Fibroblast of mammary gland (primary cell): ENCODE results near the gene LRRC74A.

Experiments used
- DNase-seq: peaks from one replicate; pipeline ENCODE4 v3.0.0-alpha.2; 2010; ENCODE audit warnings: low read depth
- H3K4me3 ChIP-seq: 2 replicates; pipeline ENCODE4 v1.5.1; 2011; ENCODE audit warnings: low read depth, mild to moderate bottlenecking, low read length, moderate library complexity; ENCODE audit not compliant: control insufficient read depth
- CTCF ChIP-seq: conservative IDR thresholded peaks from 2 replicates; pipeline ENCODE4 v1.5.1; 2011; ENCODE audit warnings: low read depth, low read length, inconsistent platforms; ENCODE audit not compliant: control insufficient read depth, insufficient read depth

Gene LRRC74A

GRCh38 chr14:76830556-76830955, 4.3 kb downstream of the LRRC74A start:
- TF ChIP-seq CTCF, result no peak

DNA sequence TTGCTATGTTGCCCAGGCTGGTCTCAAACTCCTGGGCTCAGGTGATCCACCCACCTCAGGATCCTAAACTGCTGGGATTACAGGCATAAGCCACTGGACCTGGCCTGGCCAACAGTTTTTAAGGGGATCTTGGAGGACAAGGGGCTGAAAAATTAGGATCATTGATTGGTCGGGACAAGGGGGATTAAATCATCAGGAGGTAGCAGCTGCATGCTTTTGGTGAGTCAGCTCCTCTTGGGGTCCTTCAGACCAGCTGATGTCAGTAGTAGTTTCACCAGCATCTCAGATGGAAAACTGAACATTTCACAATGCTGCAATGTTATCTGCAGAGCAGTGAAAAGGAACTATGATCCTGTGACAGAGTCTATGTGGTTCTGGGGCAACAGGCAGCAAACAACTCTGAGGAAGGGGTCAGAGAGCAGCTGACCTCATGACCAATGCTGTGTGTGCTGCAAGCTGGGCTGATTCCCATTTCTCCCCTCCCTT, 6.3 kb downstream of the LRRC74A start:
- no peak for TF ChIP-seq CTCF
- peak; percentile 44 for DNase-seq
- H3K4me3 ChIP-seq, result no peak overlapping the region

More at GRCh38 chr14:76830556-76830955, 4.3 kb downstream of the LRRC74A start:
- no peak overlapping the region for H3K4me3 ChIP-seq
- no peak for DNase-seq

GRCh38 chr14:76833011-76833410, 6.8 kb downstream of the LRRC74A start:
- DNase-seq, result no peak
- no peak overlapping the region for H3K4me3 ChIP-seq
- TF ChIP-seq CTCF, result no peak

GRCh38 chr14:76834241-76834661, 8.0 kb downstream of the LRRC74A start:
- no peak for DNase-seq
- TF ChIP-seq CTCF, result no peak
- no peak overlapping the region for H3K4me3 ChIP-seq

DNA sequence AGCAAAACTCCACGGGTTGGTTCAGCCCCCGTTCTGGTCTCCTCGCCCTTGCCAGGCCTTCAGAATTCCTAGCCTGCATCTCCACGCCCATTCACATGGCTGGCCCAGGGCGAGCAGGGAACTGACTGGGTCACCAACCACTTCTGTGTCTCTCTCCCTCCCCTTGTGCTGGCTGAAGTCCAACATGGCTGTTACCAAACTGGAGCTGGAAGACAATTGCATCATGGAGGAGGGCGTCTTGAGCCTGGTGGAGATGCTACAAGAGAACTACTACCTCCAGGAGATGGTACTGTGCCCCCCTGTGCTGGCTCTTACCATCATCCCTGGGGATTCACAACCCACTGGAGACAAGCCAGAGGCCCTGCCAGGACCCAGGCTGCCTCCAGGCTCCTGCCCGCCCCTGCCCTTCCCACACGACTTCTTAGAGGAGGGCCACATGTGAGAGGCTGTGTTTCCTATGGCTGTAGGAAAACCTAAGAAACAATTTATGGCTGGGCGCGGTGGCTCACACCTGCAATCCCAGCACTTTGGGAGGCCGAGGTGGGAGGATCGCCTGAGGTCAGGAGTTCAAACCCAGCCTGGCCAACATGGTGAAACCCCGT, 9.9 kb downstream of the LRRC74A start:
- no peak overlapping the region for H3K4me3 ChIP-seq
- no peak for DNase-seq
- TF ChIP-seq CTCF, result no peak

DNA sequence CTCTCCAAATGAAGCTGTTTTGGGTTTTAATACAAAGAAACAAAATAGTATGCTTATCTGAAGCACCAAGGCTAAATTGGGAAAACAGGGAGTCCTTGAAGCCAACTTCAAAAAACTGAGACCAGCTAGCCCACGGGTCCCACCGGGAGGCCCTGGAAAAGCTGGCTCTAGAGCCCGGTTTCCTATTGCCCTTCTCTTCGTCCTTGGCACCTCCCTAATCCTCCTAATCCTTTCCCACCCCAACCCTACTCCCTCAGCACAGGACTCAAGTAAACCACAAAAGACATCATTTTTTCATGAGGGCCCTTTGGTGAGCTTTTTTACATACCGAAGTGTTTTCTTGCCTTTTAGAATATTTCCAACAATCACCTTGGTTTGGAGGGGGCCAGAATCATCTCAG, 11.3 kb downstream of the LRRC74A start:
- DNase-seq, result no peak
- no peak overlapping the region for H3K4me3 ChIP-seq
- no peak for TF ChIP-seq CTCF
